Kidney (tissue), 14 donors: ENCODE results near the gene KIF2A. TPM values are rescaled to one million over a fixed set of nuclear protein-coding genes. Genes with fewer than 3 reads are reported as not detected.

Experiments used
- DNase-seq, 5 donors: peaks; one replicate each; pipeline ENCODE4 v3.0.0-alpha.2; 2013 to 2020
- FAIRE-seq: peaks from 2 replicates; lab custom pipeline; 2012; peaks lifted over from hg19 to GRCh38; lab: Jason Lieb, UNC
- H3K27ac ChIP-seq, 2 donors: one replicate each; pipeline ENCODE4 v1.7.0; 2013; ENCODE audit warnings: low read depth in 2 of 2, low read length in 2 of 2, inconsistent platforms in 1 of 2
- H3K27me3 ChIP-seq: one replicate; pipeline ENCODE4 v1.7.1; 2013; ENCODE audit warnings: low read length, inconsistent platforms; ENCODE audit not compliant: control insufficient read depth, insufficient read depth
- H3K36me3 ChIP-seq, 3 donors: one replicate each; pipeline versions ENCODE4 v1.7.0 to v1.7.1; 2013; ENCODE audit warnings: low read length in 3 of 3, control low read depth in 1 of 3, inconsistent platforms in 1 of 3; ENCODE audit not compliant: insufficient read depth in 3 of 3, control insufficient read depth in 2 of 3
- H3K4me1 ChIP-seq, 3 donors: one replicate each; pipeline versions ENCODE4 v1.7.0 to v1.7.1; 2013; ENCODE audit warnings: low read length in 3 of 3, inconsistent platforms in 1 of 3, low read depth in 1 of 3; ENCODE audit not compliant: control insufficient read depth in 2 of 3, insufficient read depth in 2 of 3
- H3K4me3 ChIP-seq, 3 donors: one replicate each; pipeline versions ENCODE4 v1.7.0 to v1.8.1; 2013; ENCODE audit warnings: low read length in 3 of 3, control low read depth in 1 of 3, inconsistent platforms in 1 of 3
- H3K9ac ChIP-seq, 3 donors: one replicate each; pipeline versions ENCODE4 v1.7.0 to v1.7.1; 2013; ENCODE audit warnings: low read length in 3 of 3, control low read depth in 1 of 3, inconsistent platforms in 1 of 3
- H3K9me3 ChIP-seq, 3 donors: one replicate each; pipeline versions ENCODE4 v1.7.0 to v1.7.1; 2013; ENCODE audit warnings: low read length in 3 of 3, control low read depth in 1 of 3, inconsistent platforms in 1 of 3; ENCODE audit not compliant: control insufficient read depth in 2 of 3, insufficient read depth in 1 of 3
- CTCF ChIP-seq: IDR thresholded peaks from 3 replicates; pipeline ENCODE4 v1.5.1; 2012; ENCODE audit warnings: mild to moderate bottlenecking, moderate library complexity, borderline replicate concordance; ENCODE audit not compliant: insufficient read depth; ENCODE audit errors: extremely low read depth
- intact Hi-C: fragments of 100-400 bp; cut with DNase I; formaldehyde crosslinking; loops from one replicate; pipeline ENCODE4 v1.11.1; 2022
- polyA plus RNA-seq: library from polyadenylated mRNA; stranded (reverse); fragments of 350-450 nt; fragmentation: Illumina TruSeq; extraction: RNeasy Lipid Tissue Mini Kit (QIAGEN cat#74804); gene quantifications from one replicate; pipeline ENCODE4 v1.2.3, GENCODE V29; 2014; ENCODE audit warnings: low read depth, low replicate concordance; ENCODE audit not compliant: insufficient read depth
- total RNA-seq: library from RNA; stranded (reverse); fragmentation: NEBNext Ultra II Directional; extraction: Animal tissue kit (Norgen Biotek cat#: 25700); gene quantifications from one replicate; pipeline ENCODE4 v1.2.1, GENCODE V29; 2021
- donor health status: control.
- donor health status: control.
- donor health status: control.
- donor health status: control.
- donor health status: control.
- donor health status: DM: yes; HTN: yes; CAD: no.
- donor health status: Normal renal cell carcinoma (clear cell type).

Gene KIF2A
- total and polyA plus RNA-seq, 2 donors from 2014 or later: 4.6 to 32.4 TPM

GRCh38 chr5:62403411-62404250, 97.6 kb downstream of the KIF2A start, which contains the start of gene DIMT1:
Gene DIMT1 (minus strand): TSS chr5:62403905. CDS start chr5:62403772, 133 bp downstream.
- TF ChIP-seq CTCF: no peak
- Histone ChIP-seq H3K27ac (peak within 1 kb of the TSS; percentile 95 to 96), H3K27me3 (no peaks in the 10 kb centered on the region), H3K9ac (peak within 1 kb of the TSS; percentile 82 to 95 (median 93)), H3K36me3 (peaks cover 0 to 2% (median under 1%) of the 10 kb centered on the region in 3 donors), H3K4me3 (peak within 1 kb of the TSS; percentile 81 to 94 (median 86)), H3K9me3 (no peaks in the 10 kb centered on the region), H3K4me1 (peaks cover 0 to 10% (median 2%) of the 10 kb centered on the region in 3 donors)
- intact Hi-C loops: no loop called here
- FAIRE-seq (peak; percentile 90), DNase-seq (peak; percentile 97 to 99 (median 98))

- peak; percentile 97 for FAIRE-seq
- Histone ChIP-seq H3K36me3 (no peaks in the 10 kb centered on the region), H3K4me3 (peak within 1 kb of the TSS; percentile 93 to 97 (median 97)), H3K9ac (peak within 1 kb of the TSS; percentile 78 to 90 (median 85)), H3K27me3 (no peaks in the 10 kb centered on the region), H3K27ac (no peak within 1 kb of the TSS), H3K9me3 (no peaks in the 10 kb centered on the region), H3K4me1 (peaks cover 0 to 6% (median 3%) of the 10 kb centered on the region in 3 donors)
- TF ChIP-seq CTCF: no peak
- peak; percentile 99 to 100 (median 99) for DNase-seq
- intact Hi-C loops: no loop called here
Measured at GRCh38 chr5:62412549-62413329, 106.7 kb downstream of the KIF2A start, which contains the start of gene IPO11. Gene IPO11 (plus strand): TSS chr5:62412763. CDS start chr5:62437280, 24,517 bp downstream.

GRCh38 chr5:62413711-62414110, 107.7 kb downstream of the KIF2A start:
- no peaks in the 10 kb centered on the region for H3K9me3 ChIP-seq
- H3K36me3 ChIP-seq: peaks cover 0 to 4% (median 2%) of the 10 kb centered on the region in 3 donors
- H3K27ac ChIP-seq: no peak overlapping the region
- peak overlapping the region; percentile 93 to 97 (median 97) for H3K4me3 ChIP-seq
- peak overlapping the region in 1 of 3 donors; percentile 90 for H3K9ac ChIP-seq
- peaks cover 0 to 6% (median 3%) of the 10 kb centered on the region in 3 donors for H3K4me1 ChIP-seq
- no peaks in the 10 kb centered on the region for H3K27me3 ChIP-seq
- intact Hi-C loops: no loop called here
- DNase-seq (no peak), FAIRE-seq (no peak)
- TF ChIP-seq CTCF: no peak
